Prostate gland (tissue), 2 donors: ENCODE results near the gene DNAJC8.

Experiments used
- CTCF ChIP-seq, 4 experiments: fragments of 200-600 bp in 2 of 4; fragments of 450-650 bp in 2 of 4; sonication (generic) in 2 of 4; IDR thresholded peaks; 1 replicate in 3 of 4; 2 replicates in 1 of 4; pipeline ENCODE4 v1.5.1; 2016 to 2019; ENCODE audit warnings: antibody characterized with exemption in 4 of 4, mild to moderate bottlenecking in 2 of 4, moderate library complexity in 2 of 4
- POLR2A ChIP-seq: fragments of 450-650 bp; IDR thresholded peaks from one replicate; pipeline ENCODE4 v1.6.1; 2016; ENCODE audit warnings: antibody characterized with exemption, mild to moderate bottlenecking

GRCh38 chr1:28241638-28242241, 8.9 kb upstream of the DNAJC8 start:
- no peak for TF ChIP-seq CTCF (IDR thresholded peaks at IDR 0.05)
- TF ChIP-seq POLR2A: no peak
